K562 (cell line): ENCODE results near the gene RASGRP2. TPM values are rescaled to one million over a fixed set of nuclear protein-coding genes. Genes with fewer than 3 reads are reported as not detected.

Experiments used
- BHLHE40 ChIP-seq: IDR thresholded peaks from 2 replicates; pipeline ENCODE4 v1.6.1; 2011; ENCODE audit warnings: low read length, improper control_type of control experiment
- BRD4 ChIP-seq: fragments of 200-600 bp; sonication (generic); IDR thresholded peaks from 2 replicates; pipeline ENCODE4 v1.6.1; 2017; ENCODE audit warnings: inconsistent platforms
- CAMTA2 ChIP-seq: fragments of 250-450 bp; sonication (Bioruptor Pico); conservative IDR thresholded peaks from 2 replicates; pipeline ENCODE4 v1.5.1; 2022
- EP300 ChIP-seq: IDR thresholded peaks from 2 replicates; pipeline ENCODE4 v1.6.1; 2012; ENCODE audit warnings: low read length, improper control_type of control experiment
- FOXA1 ChIP-seq: fragments of 450-650 bp; IDR thresholded peaks from 2 replicates; pipeline ENCODE4 v1.6.1; 2016; ENCODE audit warnings: mild to moderate bottlenecking, borderline replicate concordance
- HDAC3 ChIP-seq: fragments of 450-650 bp; IDR thresholded peaks from 2 replicates; pipeline ENCODE4 v1.6.1; 2018; ENCODE audit warnings: borderline replicate concordance, mild to moderate bottlenecking, moderate library complexity; ENCODE audit not compliant: partially characterized antibody
- MTA2 ChIP-seq: fragments of 450-650 bp; IDR thresholded peaks from 2 replicates; pipeline ENCODE4 v1.6.1; 2016; ENCODE audit warnings: low read depth
- NEUROD1 ChIP-seq: fragments of 150-350 bp; IDR thresholded peaks from 2 replicates; pipeline ENCODE4 v1.6.1; 2014; ENCODE audit warnings: borderline replicate concordance, low read length, low read depth; ENCODE audit not compliant: partially characterized antibody
- NFYB ChIP-seq: IDR thresholded peaks from 2 replicates; pipeline ENCODE4 v1.6.1; 2011; ENCODE audit warnings: mild to moderate bottlenecking, moderate library complexity; ENCODE audit not compliant: insufficient read length; ENCODE audit errors: extremely low read depth
- POU5F1 ChIP-seq: fragments of 150-350 bp; IDR thresholded peaks from 2 replicates; pipeline ENCODE4 v1.6.1; 2014; ENCODE audit warnings: borderline replicate concordance, low read length, low read depth, mild to moderate bottlenecking; ENCODE audit not compliant: partially characterized antibody
- PPARD ChIP-seq: fragments of 250-450 bp; sonication (Bioruptor Pico); IDR thresholded peaks from 2 replicates; pipeline ENCODE4 v1.8.0; 2022; ENCODE audit warnings: inconsistent platforms, mild to moderate bottlenecking, moderate library complexity
- SMAD2 ChIP-seq: fragments of 150-350 bp; IDR thresholded peaks from 2 replicates; pipeline ENCODE4 v1.6.1; 2014; ENCODE audit warnings: low read depth, mild to moderate bottlenecking, low read length
- SNRNP70 ChIP-seq: fragments of 200-400 bp; formaldehyde crosslinking; optimal IDR thresholded peaks from 2 replicates; pipeline ENCODE3; 2017; ENCODE audit warnings: low read depth, low read length
- XRCC3 ChIP-seq: fragments of 450-650 bp; IDR thresholded peaks from 2 replicates; pipeline ENCODE4 v1.6.1; 2017; ENCODE audit warnings: mild to moderate bottlenecking, moderate library complexity
- XRCC4 ChIP-seq: IDR thresholded peaks from one replicate; pipeline ENCODE4 v1.6.1; 2011; ENCODE audit not compliant: insufficient read depth, insufficient read length; ENCODE audit errors: extremely low read depth
- ZC3H11A ChIP-seq: IDR thresholded peaks from 2 replicates; pipeline ENCODE4 v1.6.1; 2012; ENCODE audit warnings: low read depth, low read length, improper control_type of control experiment
- ZFP36 ChIP-seq: fragments of 150-350 bp; IDR thresholded peaks from 2 replicates; pipeline ENCODE4 v1.6.1; 2018; ENCODE audit warnings: low read length, low read depth; ENCODE audit not compliant: partially characterized antibody
- ZNF146 ChIP-seq: IDR thresholded peaks from one replicate; pipeline ENCODE4 v1.6.1; 2018; ENCODE audit warnings: missing compliant biosample characterization; ENCODE audit not compliant: unreplicated experiment
- ZNF408 ChIP-seq: fragments of 250-450 bp; sonication (Bioruptor Pico); IDR thresholded peaks from 2 replicates; pipeline ENCODE4 v1.4.0; 2020; ENCODE audit warnings: low read depth, mild to moderate bottlenecking, moderate library complexity
- ZNF445 ChIP-seq: fragments of 250-450 bp; sonication (Bioruptor Pico); IDR thresholded peaks from 2 replicates; pipeline ENCODE4 v1.4.0; 2020; ENCODE audit warnings: low read depth, mild to moderate bottlenecking, moderate library complexity
- polyA plus RNA-seq, 8 experiments: library from polyadenylated mRNA; depleted of rRNA in 4 of 8; stranded (reverse) in 5 of 8; unstranded in 3 of 8; fragments of >200 nt; fragmentation: Nextera tagmentation in 2 of 8; fragmentation: Illumina TruSeq in 1 of 8; extraction: Ambion mirVana in 2 of 8; extraction: Trizol in 1 of 8; gene quantifications; 2 replicates each; pipeline versions ENCODE4 v1.2.1 to v1.2.3, GENCODE V29; 2011 to 2014; ENCODE audit warnings: inconsistent platforms in 1 of 8, missing spikeins in 1 of 8
- total RNA-seq, 7 experiments: library from RNA; depleted of rRNA in 6 of 7; stranded (reverse); fragments of >200 nt in 6 of 7; fragmentation: Illumina TruSeq in 2 of 7; extraction: Trizol in 2 of 7; gene quantifications; 2 replicates each; pipeline versions ENCODE4 v1.2.1 to v1.2.3, GENCODE V29; 2011 to 2021; ENCODE audit warnings: low replicate concordance in 1 of 7
- TF ChIP-seq, protein P1 (sequence below): fragments of 250-450 bp; sonication (Bioruptor Pico); IDR thresholded peaks from 2 replicates; pipeline ENCODE4 v1.4.0; 2020; ENCODE audit warnings: borderline replicate concordance
- TF ChIP-seq, protein P2 (sequence below): fragments of 450-650 bp; IDR thresholded peaks from 2 replicates; pipeline ENCODE4 v1.6.1; 2018; ENCODE audit not compliant: partially characterized antibody
- TF ChIP-seq, protein P3 (sequence below): fragments of 450-650 bp; formaldehyde crosslinking; IDR thresholded peaks from 2 replicates; pipeline ENCODE4 v1.4.0; 2020; ENCODE audit warnings: mild to moderate bottlenecking, moderate library complexity

Gene RASGRP2
- total and polyA plus RNA-seq, 9 of the 15 experiments (the other 6 are each of a cell fraction or from before 2014, with no cell fraction given): 0.87 to 22.7 (median 5.5) TPM

DNA sequence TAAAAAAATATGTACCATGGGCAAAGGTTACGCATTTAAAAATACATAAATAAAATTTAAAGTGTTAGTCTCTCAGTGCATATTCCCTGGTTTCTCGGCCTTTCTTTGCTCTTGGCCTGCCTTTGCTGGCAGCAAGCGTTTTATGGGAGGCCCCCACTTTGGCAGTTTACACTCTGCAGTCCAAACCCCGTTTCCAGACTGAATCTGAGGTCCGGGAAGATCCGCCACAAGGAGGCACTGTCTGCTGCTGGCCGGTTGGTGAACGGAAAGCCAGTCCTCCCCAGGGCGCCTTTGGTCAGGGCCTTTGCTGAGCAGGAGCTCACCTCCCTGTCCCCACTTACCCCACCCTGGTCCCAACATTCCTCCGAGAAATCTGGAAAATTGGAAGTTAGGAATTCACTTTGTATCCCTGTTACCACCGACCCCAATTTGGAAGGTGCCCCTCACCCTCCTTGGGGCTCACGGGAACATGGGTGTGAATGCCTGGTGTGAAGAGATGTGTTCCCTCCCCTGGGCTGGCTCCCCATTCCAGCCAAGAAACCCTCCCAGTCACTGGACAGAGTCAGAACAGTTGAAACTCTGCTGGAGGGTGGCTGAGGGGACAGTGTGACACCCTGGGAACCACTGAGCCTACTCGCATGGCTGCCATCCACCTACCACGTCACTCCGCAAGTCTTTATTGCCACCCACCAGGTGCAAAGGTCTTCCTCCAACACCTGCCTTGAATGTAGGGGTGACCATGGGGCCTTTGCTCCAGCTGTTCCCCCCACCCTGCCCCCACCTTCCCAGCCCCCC is 43.8 kb upstream of the RASGRP2 start (continued):
- no peak for TF ChIP-seq SNRNP70
- no peak for TF ChIP-seq BHLHE40
- no peak for TF ChIP-seq ZNF408 (CRISPR knock-in tag)
- no peak for TF ChIP-seq NFYB
- TF ChIP-seq FOXA1: no peak
- no peak for TF ChIP-seq BRD4
- TF ChIP-seq PPARD (CRISPR knock-in tag): no peak
- TF ChIP-seq, protein P1, sequence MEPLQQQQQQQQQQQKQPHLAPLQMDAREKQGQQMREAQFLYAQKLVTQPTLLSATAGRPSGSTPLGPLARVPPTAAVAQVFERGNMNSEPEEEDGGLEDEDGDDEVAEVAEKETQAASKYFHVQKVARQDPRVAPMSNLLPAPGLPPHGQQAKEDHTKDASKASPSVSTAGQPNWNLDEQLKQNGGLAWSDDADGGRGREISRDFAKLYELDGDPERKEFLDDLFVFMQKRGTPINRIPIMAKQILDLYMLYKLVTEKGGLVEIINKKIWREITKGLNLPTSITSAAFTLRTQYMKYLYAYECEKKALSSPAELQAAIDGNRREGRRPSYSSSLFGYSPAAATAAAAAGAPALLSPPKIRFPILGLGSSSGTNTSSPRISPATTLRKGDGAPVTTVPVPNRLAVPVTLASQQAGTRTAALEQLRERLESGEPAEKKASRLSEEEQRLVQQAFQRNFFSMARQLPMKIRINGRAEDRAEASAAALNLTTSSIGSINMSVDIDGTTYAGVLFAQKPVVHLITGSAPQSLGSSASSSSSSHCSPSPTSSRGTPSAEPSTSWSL (CRISPR knock-in tag): no peak
- TF ChIP-seq HDAC3: no peak
- TF ChIP-seq ZNF445 (CRISPR knock-in tag): no peak
- TF ChIP-seq, protein P2, sequence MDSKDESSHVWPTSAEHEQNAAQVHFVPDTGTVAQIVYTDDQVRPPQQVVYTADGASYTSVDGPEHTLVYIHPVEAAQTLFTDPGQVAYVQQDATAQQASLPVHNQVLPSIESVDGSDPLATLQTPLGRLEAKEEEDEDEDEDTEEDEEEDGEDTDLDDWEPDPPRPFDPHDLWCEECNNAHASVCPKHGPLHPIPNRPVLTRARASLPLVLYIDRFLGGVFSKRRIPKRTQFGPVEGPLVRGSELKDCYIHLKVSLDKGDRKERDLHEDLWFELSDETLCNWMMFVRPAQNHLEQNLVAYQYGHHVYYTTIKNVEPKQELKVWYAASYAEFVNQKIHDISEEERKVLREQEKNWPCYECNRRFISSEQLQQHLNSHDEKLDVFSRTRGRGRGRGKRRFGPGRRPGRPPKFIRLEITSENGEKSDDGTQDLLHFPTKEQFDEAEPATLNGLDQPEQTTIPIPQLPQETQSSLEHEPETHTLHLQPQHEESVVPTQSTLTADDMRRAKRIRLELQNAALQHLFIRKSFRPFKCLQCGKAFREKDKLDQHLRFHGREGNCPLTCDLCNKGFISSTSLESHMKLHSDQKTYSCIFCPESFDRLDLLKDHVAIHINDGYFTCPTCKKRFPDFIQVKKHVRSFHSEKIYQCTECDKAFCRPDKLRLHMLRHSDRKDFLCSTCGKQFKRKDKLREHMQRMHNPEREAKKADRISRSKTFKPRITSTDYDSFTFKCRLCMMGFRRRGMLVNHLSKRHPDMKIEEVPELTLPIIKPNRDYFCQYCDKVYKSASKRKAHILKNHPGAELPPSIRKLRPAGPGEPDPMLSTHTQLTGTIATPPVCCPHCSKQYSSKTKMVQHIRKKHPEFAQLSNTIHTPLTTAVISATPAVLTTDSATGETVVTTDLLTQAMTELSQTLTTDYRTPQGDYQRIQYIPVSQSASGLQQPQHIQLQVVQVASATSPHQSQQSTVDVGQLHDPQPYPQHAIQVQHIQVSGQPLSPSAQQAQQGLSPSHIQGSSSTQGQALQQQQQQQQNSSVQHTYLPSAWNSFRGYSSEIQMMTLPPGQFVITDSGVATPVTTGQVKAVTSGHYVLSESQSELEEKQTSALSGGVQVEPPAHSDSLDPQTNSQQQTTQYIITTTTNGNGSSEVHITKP: peak; percentile 30
- peak; percentile 36 for TF ChIP-seq NEUROD1
- TF ChIP-seq ZFP36: no peak
- TF ChIP-seq CAMTA2: no peak
- no peak for TF ChIP-seq XRCC4
- TF ChIP-seq EP300: no peak
- no peak for TF ChIP-seq MTA2
- TF ChIP-seq XRCC3: no peak
- TF ChIP-seq ZNF146: no peak
- TF ChIP-seq ZC3H11A: 0 out of 2 replicates have a peak, but pooled peaks have one; percentile 54
- TF ChIP-seq SMAD2: no peak
- TF ChIP-seq, protein P3, sequence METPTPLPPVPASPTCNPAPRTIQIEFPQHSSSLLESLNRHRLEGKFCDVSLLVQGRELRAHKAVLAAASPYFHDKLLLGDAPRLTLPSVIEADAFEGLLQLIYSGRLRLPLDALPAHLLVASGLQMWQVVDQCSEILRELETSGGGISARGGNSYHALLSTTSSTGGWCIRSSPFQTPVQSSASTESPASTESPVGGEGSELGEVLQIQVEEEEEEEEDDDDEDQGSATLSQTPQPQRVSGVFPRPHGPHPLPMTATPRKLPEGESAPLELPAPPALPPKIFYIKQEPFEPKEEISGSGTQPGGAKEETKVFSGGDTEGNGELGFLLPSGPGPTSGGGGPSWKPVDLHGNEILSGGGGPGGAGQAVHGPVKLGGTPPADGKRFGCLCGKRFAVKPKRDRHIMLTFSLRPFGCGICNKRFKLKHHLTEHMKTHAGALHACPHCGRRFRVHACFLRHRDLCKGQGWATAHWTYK: no peak
- no peak for TF ChIP-seq POU5F1
